SJSA1 (cell line): ENCODE measurements around the gene ALDH3B2. TPM values are rescaled to one million over a fixed set of nuclear protein-coding genes. Genes with fewer than 3 reads are reported as not detected.
"Not testable (repeated sequence)": the region's sequence is repeated elsewhere in the genome, so short reads cannot be mapped to it uniquely, and the experiment has no call there.

Source experiments
- DNase-seq, 2 experiments: peaks; one replicate each; pipeline ENCODE4 v3.0.0-alpha.2; 2015 to 2020; ENCODE audit warnings: low spot score in 2 of 2, low read depth in 1 of 2
- H3K27ac ChIP-seq: fragments of 250-450 bp; sonication (Bioruptor Pico); 2 replicates; pipeline ENCODE4 v1.5.1; 2020; ENCODE audit warnings: mild to moderate bottlenecking, moderate library complexity
- H3K27me3 ChIP-seq: fragments of 250-450 bp; sonication (Bioruptor Pico); replicated peaks from 2 replicates; pipeline ENCODE4 v1.5.1; 2020; ENCODE audit warnings: mild to moderate bottlenecking, moderate library complexity
- H3K36me3 ChIP-seq: fragments of 250-450 bp; sonication (Bioruptor Pico); 2 replicates; pipeline ENCODE4 v1.5.1; 2020; ENCODE audit warnings: mild to moderate bottlenecking
- H3K4me1 ChIP-seq: fragments of 250-450 bp; sonication (Bioruptor Pico); replicated peaks from 2 replicates; pipeline ENCODE4 v1.6.1; 2021; ENCODE audit warnings: mild to moderate bottlenecking
- H3K4me3 ChIP-seq: fragments of 250-450 bp; sonication (Bioruptor Pico); 2 replicates; pipeline ENCODE4 v1.5.1; 2020; ENCODE audit warnings: mild to moderate bottlenecking
- H3K9me3 ChIP-seq: fragments of 250-450 bp; sonication (Bioruptor Pico); replicated peaks from 2 replicates; pipeline ENCODE4 v1.5.1; 2020; ENCODE audit warnings: mild to moderate bottlenecking
- total RNA-seq: library from RNA; depleted of rRNA; stranded (reverse); fragments of >200 nt; shearing (Covaris generic); gene quantifications from 2 replicates; pipeline ENCODE4 v1.2.3, GENCODE V29; 2014; rRNA removed

The ALDH3B2 gene, protein sequence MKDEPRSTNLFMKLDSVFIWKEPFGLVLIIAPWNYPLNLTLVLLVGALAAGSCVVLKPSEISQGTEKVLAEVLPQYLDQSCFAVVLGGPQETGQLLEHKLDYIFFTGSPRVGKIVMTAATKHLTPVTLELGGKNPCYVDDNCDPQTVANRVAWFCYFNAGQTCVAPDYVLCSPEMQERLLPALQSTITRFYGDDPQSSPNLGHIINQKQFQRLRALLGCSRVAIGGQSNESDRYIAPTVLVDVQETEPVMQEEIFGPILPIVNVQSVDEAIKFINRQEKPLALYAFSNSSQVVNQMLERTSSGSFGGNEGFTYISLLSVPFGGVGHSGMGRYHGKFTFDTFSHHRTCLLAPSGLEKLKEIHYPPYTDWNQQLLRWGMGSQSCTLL
- total RNA-seq, result not detected in 2 replicates

DNA sequence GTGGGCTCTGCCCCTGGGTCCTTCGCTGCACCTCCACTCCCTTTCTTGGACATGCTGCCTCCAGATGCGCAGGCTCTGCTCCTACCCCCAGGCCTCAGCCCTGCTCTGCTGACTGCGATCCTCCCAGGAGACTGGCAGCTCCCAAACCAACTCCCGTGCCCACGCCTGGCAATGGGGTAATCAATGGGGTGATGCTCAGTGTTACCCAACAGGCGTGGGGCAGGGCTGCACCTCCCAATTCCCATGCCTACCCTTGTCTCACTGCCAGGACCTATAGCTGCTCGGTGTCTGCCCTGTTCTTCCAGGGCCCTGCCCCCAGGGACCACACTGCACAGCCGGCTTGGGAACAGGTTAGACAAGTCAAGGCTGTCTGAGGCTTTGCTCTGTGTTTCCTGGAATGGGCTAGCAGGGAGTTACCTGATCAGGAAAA lies at the start of gene ALDH3B2:
Gene ALDH3B2 (minus strand): TSS at position 182 of the 430 bp plus-strand sequence. CDS start 7,688 bp downstream, outside the sequence.
- no peak within 1 kb of the TSS for H3K27ac ChIP-seq
- H3K36me3 ChIP-seq, result no peaks in the 10 kb centered on the region
- DNase-seq, result no peak
- no peaks in the 10 kb centered on the region for H3K4me1 ChIP-seq
- H3K27me3 ChIP-seq, result peaks cover 53% of the 10 kb centered on the region
- H3K4me3 ChIP-seq, result no peak within 1 kb of the TSS
- H3K9me3 ChIP-seq, result peaks cover 10% of the 10 kb centered on the region

DNA sequence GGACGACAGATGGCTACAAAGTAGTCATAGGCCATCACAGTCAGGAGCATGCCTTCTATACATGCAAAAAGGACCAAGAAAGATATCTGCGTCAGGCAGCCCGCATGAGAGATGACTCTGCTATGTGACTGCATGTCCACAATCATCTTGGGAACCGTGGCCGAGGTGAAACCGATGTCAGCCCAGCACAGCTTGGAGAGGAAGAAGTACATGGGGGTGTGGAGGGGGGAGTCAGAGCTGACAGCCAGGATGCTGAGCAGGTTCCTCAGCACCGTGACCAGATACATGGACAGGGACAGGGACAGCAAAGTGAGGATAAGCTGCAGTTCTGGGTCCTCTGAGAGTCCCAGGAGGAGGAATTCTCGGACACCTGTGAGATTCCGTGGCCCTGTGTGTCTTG lies 48.6 kb upstream of the ALDH3B2 start:
- not testable (repeated sequence) for H3K27me3 ChIP-seq, H3K4me3 ChIP-seq, H3K9me3 ChIP-seq, H3K36me3 ChIP-seq, H3K4me1 ChIP-seq, H3K27ac ChIP-seq, DNase-seq

- H3K36me3 ChIP-seq, H3K4me3 ChIP-seq, H3K4me1 ChIP-seq, H3K27me3 ChIP-seq, H3K9me3 ChIP-seq, DNase-seq, H3K27ac ChIP-seq: not testable (repeated sequence)
These were observed 41.8 kb upstream of the ALDH3B2 start for GRCh38 chr11:67716226-67716625.

DNA sequence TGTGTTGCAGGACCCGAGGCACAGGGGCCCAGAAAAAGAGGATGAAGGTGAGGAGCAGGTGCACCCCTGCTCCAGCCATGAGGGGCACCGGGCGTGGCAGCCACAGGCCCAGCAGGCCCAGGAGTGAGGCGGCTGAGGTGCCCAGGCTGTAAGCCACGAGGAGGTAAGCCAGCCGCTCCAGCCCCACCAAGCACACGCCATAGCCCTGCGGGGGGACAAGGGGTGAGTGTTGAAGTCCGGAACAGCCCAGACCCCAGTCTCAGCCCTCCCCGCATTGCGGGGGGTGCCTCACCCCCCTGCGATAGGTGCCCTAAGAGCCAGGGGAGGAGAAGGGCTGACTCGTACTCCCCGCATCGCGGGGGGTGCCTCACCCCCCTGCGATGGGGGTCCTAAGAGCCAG lies 41.4 kb upstream of the ALDH3B2 start:
- H3K27me3 ChIP-seq, H3K4me1 ChIP-seq, DNase-seq, H3K27ac ChIP-seq, H3K36me3 ChIP-seq, H3K4me3 ChIP-seq, H3K9me3 ChIP-seq: not testable (repeated sequence)

GRCh38 chr11:67713892-67714509 lies 39.6 kb upstream of the ALDH3B2 start:
- H3K27ac ChIP-seq, DNase-seq, H3K27me3 ChIP-seq, H3K9me3 ChIP-seq, H3K4me3 ChIP-seq, H3K4me1 ChIP-seq, H3K36me3 ChIP-seq: not testable (repeated sequence)

DNA sequence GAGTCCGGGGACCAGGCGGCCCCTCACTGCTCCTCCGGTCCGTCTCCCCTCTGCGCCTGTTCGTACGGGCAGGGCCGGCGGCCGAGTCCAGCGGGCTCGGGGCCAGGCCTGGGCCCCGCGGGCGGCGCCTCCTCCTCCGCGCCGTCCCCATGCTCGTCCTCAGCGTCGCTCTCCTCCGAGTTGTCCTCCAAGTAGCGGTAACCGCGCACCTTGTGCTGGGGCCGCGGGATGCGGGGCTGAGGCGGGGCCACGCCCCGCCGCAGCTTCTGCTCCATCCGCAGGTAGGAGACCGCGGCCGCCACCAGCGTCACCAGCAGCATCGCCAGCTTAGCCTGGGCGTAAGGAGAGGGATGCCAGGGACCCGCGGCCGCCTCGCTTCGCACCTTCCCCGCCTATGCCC lies 37.3 kb upstream of the ALDH3B2 start:
- H3K27me3 ChIP-seq, H3K9me3 ChIP-seq, H3K4me3 ChIP-seq, H3K4me1 ChIP-seq, DNase-seq, H3K27ac ChIP-seq, H3K36me3 ChIP-seq: not testable (repeated sequence)

GRCh38 chr11:67711212-67711611 lies 36.8 kb upstream of the ALDH3B2 start:
- H3K27me3 ChIP-seq, H3K4me1 ChIP-seq, H3K9me3 ChIP-seq, H3K36me3 ChIP-seq, H3K4me3 ChIP-seq, DNase-seq, H3K27ac ChIP-seq: not testable (repeated sequence)

DNA sequence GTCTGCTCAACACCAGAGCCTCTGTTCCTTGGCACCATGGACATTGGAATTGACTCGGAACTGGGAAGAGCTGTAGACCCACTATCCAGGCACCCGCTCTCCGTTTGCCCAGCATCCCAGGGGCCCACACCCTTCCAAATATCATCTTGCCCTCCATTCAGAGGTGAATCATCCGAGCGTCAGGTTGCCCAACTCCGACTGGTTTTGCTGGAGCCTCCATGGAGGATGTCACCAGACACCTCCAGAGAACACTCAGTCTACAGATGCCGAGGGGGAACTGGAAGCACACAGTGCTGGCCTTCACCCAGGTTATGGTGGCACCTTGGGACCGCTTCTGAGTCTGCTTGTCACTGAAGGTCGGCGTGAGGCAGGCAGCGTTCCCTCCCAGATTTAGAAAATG lies 35.4 kb upstream of the ALDH3B2 start:
- H3K9me3 ChIP-seq, H3K27ac ChIP-seq, H3K4me3 ChIP-seq, H3K4me1 ChIP-seq, DNase-seq, H3K36me3 ChIP-seq: not testable (repeated sequence)
- peaks cover 12% of the 10 kb centered on the region for H3K27me3 ChIP-seq

DNA sequence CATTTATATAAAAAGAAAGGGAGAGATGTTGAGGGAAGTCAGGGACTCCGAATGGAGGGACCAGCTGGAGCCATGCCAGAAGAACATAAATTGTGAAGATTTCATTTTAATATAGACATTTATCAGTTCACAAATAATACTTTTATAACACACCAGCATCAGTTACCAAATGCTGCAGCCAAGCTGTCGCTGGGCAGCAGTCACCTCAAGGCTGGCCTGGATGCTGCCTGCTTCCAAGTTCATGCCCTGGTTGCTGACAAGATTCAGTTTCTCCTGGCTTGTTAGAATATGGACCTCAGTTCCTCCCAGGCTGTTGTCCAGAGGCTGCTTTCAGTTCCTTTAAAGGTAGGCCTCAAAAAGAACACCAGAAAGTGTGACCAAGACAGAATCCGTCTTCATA lies 30.8 kb upstream of the ALDH3B2 start:
- H3K4me3 ChIP-seq, result no peak overlapping the region
- H3K9me3 ChIP-seq, result peaks cover 2% of the 10 kb centered on the region; the same call in 1 of the 2 replicates
- DNase-seq, result no peak
- peaks cover 24% of the 10 kb centered on the region for H3K27me3 ChIP-seq
- no peak overlapping the region for H3K27ac ChIP-seq
- no peaks in the 10 kb centered on the region for H3K36me3 ChIP-seq
- peaks cover 11% of the 10 kb centered on the region for H3K4me1 ChIP-seq

GRCh38 chr11:67704524-67704923 lies 30.1 kb upstream of the ALDH3B2 start:
- H3K36me3 ChIP-seq, result no peaks in the 10 kb centered on the region
- H3K27ac ChIP-seq, result no peak overlapping the region
- peaks cover 2% of the 10 kb centered on the region; the same call in 1 of the 2 replicates for H3K9me3 ChIP-seq
- no peak overlapping the region for H3K4me3 ChIP-seq
- no peak for DNase-seq
- peaks cover 24% of the 10 kb centered on the region for H3K27me3 ChIP-seq
- H3K4me1 ChIP-seq, result peaks cover 13% of the 10 kb centered on the region

DNA sequence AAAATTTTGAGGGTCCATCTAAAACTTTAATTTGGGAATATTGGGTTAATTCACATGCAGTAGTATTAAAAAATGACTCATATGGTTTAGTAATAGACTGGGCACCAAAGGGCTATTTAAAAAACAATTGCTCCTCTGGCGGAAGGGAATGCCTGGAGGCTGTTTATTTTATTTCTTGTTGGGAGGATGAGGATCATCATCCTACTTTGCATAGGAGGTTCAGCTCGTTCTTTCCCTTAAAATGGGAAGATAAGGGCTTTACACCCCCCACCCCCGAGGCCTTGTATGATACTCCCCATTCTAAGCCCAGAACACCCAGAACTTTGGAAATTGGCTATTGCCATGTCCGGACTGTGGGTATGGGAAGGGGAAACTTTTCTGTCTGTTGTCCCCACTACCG lies 29.3 kb upstream of the ALDH3B2 start:
- H3K4me3 ChIP-seq, H3K9me3 ChIP-seq, H3K27ac ChIP-seq, H3K36me3 ChIP-seq, DNase-seq: not testable (repeated sequence)
- H3K27me3 ChIP-seq, result peaks cover 24% of the 10 kb centered on the region
- peaks cover 17% of the 10 kb centered on the region for H3K4me1 ChIP-seq

DNA sequence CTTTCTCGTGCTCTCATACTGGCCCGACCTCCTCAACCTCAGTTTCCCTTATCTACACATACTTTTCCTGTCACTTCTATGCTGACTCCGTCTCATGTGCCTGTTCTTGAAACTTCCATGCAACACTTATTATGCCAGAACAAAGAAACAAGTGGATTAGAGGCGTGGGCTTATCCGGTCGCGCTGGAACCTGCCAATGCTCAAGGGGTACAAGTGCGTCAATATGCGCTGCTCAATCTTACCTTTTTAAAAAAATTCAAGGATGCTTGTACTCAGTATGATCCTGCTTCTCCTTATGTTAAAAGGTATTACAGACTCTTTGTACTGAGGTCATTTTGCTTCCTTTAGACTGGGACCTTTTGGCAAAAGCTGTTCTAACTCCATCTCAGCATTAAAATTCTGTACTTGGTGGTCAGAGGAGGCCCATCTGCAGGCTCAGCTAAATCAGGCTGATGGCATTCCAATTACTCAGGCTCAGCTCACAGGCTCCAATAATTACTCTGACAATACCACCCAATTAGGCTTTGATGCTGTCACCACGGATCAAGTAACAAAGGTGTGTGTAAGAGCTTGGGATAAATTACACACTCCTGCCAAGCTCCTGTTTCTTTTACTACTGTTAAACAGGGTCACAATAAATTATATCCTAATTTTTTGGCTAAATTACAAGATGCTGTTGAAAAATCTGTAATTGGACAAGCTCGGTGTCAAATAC lies 26.3 kb upstream of the ALDH3B2 start:
- DNase-seq, result no peak
- Histone ChIP-seq H3K27ac (no peak overlapping the region), H3K9me3 (peaks cover 8% of the 10 kb centered on the region; the same call in 1 of the 2 replicates), H3K27me3 (peaks cover 34% of the 10 kb centered on the region), H3K36me3 (no peaks in the 10 kb centered on the region), H3K4me3 (no peak overlapping the region), H3K4me1 (peaks cover 17% of the 10 kb centered on the region)

GRCh38 chr11:67700141-67700540 lies 25.7 kb upstream of the ALDH3B2 start:
- no peak for DNase-seq
- peaks cover 34% of the 10 kb centered on the region for H3K27me3 ChIP-seq
- no peak overlapping the region for H3K4me3 ChIP-seq
- peaks cover 8% of the 10 kb centered on the region; the same call in 1 of the 2 replicates for H3K9me3 ChIP-seq
- H3K36me3 ChIP-seq, result no peaks in the 10 kb centered on the region
- H3K27ac ChIP-seq, result no peak overlapping the region
- H3K4me1 ChIP-seq, result peaks cover 17% of the 10 kb centered on the region

DNA sequence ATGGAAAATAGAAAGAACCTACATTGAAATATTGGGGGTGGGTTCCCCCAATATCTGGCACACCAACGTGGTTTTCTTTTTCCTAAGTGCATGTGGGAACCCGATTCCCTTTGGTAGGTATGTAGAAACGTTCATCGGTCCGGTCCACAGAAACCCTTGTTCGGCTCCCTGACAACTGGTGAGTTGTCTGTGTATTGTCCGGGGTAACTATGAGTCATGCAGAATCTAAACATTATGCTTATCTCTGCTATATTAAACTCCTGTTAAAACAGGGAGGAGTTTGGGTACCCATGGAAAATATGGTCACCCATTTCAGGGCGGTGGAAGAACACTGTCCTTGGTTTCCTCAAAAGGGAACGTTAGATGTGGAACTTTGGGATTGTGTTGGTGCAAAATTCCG lies 25.1 kb upstream of the ALDH3B2 start:
- Histone ChIP-seq H3K4me3 (no peak overlapping the region), H3K9me3 (peaks cover 8% of the 10 kb centered on the region; the same call in 1 of the 2 replicates), H3K27me3 (peaks cover 39% of the 10 kb centered on the region), H3K36me3 (no peaks in the 10 kb centered on the region), H3K4me1 (peaks cover 17% of the 10 kb centered on the region), H3K27ac (no peak overlapping the region)
- DNase-seq, result peak in 1 of 2 experiments; percentile 31
